Measurements from ENCODE around the gene SHROOM3.

- no peak for TF ChIP-seq CTCF (IDR thresholded peaks at IDR 0.05; ENCODE audit: insufficient read depth, low read length, poor library complexity, severe bottlenecking)
- no peak for TF ChIP-seq EZH2phosphoT487 (conservative IDR thresholded peaks at IDR 0.05; ENCODE audit: low read length)
Measured at GRCh38 chr4:76453232-76453631, 18.2 kb downstream of the SHROOM3 start.
